NOMO-1 treated with dmso at 0.1 percent for 144 hours (cell line): ENCODE measurements around the gene CCDC92.

Experiments used
- DNase-seq: peaks from one replicate; lab custom pipeline; 2025; ENCODE audit not compliant: unreplicated experiment; lab: John Stamatoyannopoulos, UW

The CCDC92 gene

GRCh38 chr12:123891516-123892179 lies 81.0 kb downstream of the CCDC92 start:
- DNase-seq: no peak

DNA sequence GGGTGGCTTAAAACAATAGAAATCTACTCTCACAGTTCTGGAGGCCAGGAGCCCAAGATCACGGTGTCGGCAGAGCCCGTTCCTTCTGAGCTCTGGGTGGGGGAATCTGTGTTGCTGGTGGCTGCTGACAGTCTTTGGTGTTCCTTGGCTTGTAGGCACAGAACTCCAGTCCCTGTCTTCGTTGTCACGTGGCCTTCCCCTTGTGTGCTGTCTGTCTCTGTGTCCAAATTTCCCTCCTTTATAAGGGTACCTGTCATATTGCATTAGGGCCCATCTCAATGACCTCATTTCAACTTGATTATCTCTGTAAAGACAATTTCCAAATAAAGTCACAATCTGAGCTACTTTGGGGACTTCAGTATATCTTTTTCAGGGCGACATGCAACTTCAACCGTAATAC lies 81.6 kb downstream of the CCDC92 start:
- DNase-seq: no peak

DNA sequence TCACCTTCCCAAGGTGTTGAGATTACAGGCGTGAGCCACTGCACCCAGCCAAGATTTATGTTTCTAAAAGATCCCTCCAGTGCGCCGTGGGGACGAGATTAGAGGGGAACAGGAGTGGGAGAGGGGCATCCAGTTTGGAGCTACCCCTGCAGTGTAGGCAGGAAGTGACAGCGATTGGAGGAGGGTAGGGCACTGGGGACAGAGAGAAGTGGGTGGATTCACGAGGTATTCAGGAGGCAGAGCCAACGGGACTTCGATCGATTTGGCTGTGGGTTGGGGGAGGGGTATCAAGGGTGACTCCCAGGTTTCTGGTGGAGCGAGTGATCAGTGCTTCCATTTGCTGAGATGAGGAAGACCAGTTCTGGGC lies 82.1 kb downstream of the CCDC92 start:
- no peak for DNase-seq

GRCh38 chr12:123889848-123890535 lies 82.6 kb downstream of the CCDC92 start:
- no peak for DNase-seq

- DNase-seq: peak; percentile 40
These were observed 83.6 kb downstream of the CCDC92 start for GRCh38 chr12:123888989-123889388.

DNA sequence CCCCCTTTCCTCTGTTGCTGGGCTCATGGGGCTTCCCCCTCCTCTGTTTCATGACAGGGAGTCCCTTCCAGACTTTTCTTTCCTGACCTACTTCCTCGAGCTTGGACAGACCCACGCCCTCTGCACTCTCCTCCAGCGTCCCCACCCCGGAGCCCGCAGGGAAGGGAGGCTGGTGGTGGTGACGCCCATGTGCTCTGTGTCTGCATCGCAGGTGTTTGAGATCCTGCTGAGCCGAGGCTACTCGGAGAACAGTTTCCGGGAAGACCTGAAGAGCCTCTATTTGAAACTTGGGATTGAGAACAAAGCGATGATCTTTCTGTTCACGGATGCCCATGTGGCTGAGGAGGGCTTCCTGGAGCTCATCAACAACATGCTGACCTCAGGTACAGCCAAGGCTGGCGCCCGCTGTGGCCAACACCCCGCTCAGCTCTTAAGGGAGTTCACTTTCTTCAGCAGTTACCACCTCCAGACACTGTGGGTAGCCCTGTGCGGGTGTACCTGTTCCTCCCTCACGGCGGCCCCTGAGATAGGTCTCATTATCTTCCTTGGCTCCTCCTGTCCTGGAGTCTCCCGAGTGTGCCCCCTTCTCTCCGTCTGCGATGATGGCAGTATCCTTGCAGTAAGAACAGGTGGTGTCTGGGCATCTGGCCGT lies 85.6 kb downstream of the CCDC92 start:
- no peak for DNase-seq

DNA sequence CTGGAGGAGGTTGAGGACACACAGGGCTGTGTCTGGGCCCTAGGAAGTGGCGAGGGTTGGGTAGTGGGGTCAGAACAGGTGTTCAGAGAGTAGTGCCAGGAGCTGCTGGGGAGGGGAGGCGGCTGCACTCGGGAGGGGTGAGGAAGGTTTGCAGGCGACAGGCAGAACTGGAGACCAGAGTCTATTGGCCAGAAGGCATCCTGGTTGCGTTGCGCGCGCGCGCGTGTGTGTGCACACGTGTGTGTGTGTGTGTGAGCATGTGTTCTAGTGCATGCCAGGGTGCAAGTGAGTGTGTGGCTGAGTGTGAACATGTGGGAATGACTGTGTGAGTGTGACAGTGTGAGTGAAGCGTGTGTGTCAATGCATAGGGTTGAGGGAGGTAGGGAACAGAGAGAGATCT lies 86.4 kb downstream of the CCDC92 start:
- DNase-seq: no peak
